Pancreas (tissue), 10 donors: ENCODE measurements around the gene PDE4B. TPM values are rescaled to one million over a fixed set of nuclear protein-coding genes. Genes with fewer than 3 reads are reported as not detected.

Experiments used
- ATAC-seq, 4 donors: fragments of 200-7000 bp; cut with Tn5 transposase; one replicate each; pipeline versions ENCODE4 v1.8.0 to v1.9.1; 2020; ENCODE audit warnings: mild to moderate bottlenecking in 4 of 4, moderate library complexity in 4 of 4
- DNase-seq, 6 donors: peaks; one replicate each; pipeline ENCODE4 v3.0.0-alpha.2; 2020
- FAIRE-seq: peaks from 2 replicates; lab custom pipeline; 2012; peaks lifted over from hg19 to GRCh38; lab: Jason Lieb, UNC
- H3K27ac ChIP-seq, 4 donors: fragments of 200-600 bp; sonication (generic); 1 replicate in 3 of 4; 2 replicates in 1 of 4; pipeline versions ENCODE4 v1.5.0 to v1.8.0; 2020
- H3K27me3 ChIP-seq, 4 donors: fragments of 200-600 bp; one replicate each; pipeline ENCODE4 v1.8.0; 2021
- H3K36me3 ChIP-seq, 3 donors: fragments of 200-600 bp; sonication (generic) in 1 of 3; one replicate each; pipeline versions ENCODE4 v1.5.0 to v1.8.0; 2020 to 2021
- H3K4me1 ChIP-seq, 3 donors: fragments of 200-600 bp; one replicate each; pipeline ENCODE4 v1.8.0; 2021
- H3K4me3 ChIP-seq, 4 donors: fragments of 200-600 bp; sonication (generic) in 2 of 4; one replicate each; pipeline versions ENCODE4 v1.5.0 to v1.8.0; 2020 to 2021
- H3K9me3 ChIP-seq, 4 donors: fragments of 200-600 bp; one replicate each; pipeline ENCODE4 v1.8.0; 2021
- CTCF ChIP-seq, 4 donors: fragments of 200-600 bp; sonication (generic) in 3 of 4; IDR thresholded peaks; one replicate each; pipeline versions ENCODE4 v1.5.0 to v1.8.0; 2021; ENCODE audit warnings: antibody characterized with exemption in 4 of 4
- WGBS, 2 donors: extraction: QIAGEN DNeasy Blood & Tissue Kit; methylation state at CpG; one replicate each; pipeline ENCODE4 v1.1.7; 2013; 5-methylcytosine and 5-hydroxymethylcytosine counted together
- intact Hi-C, 3 donors: fragments of 100-400 bp; cut with DNase I; formaldehyde crosslinking; loops; one replicate each; pipeline versions ENCODE4 v1.11.1 to v1.14.2; 2022
- polyA plus RNA-seq, 2 donors: library from polyadenylated mRNA; stranded (reverse); fragments of 200-250 nt; gene quantifications; one replicate each; pipeline ENCODE4 v1.2.3, GENCODE V29; 2013
- total RNA-seq, 6 donors: library from RNA; stranded (reverse); fragmentation: NEBNext Ultra II Directional in 4 of 6; extraction: Animal tissue kit (Norgen Biotek cat#: 25700) in 4 of 6; gene quantifications; one replicate each; pipeline versions ENCODE4 v1.2.1 to v1.2.4, GENCODE V29; 2021 to 2023
- donor health status: healthy with polysubstance abuse.
- donor health status: DM: no; HTN: no; CAD: no; lungs with moderate emphysema.
- donor health status: DM: no; HTN: no; CAD: no.
- donor health status: control.
- donor health status: control.
- donor health status: Bipolar disorder and iron deficiency.
- donor health status: DM: yes; HTN: yes; CAD: no.
- donor health status: DM: no; HTN: no; CAD: no.
- donor health status: DM: no; HTN: no; CAD: no.
- donor health status: DM: yes; HTN: yes; CAD: no.

PDE4B gene
- total and polyA plus RNA-seq, 8 donors: 0.23 to 3.7 (median 0.92) TPM

- FAIRE-seq: peak; percentile 20
- no peak for TF ChIP-seq CTCF (IDR thresholded peaks at IDR 0.05)
- DNase-seq: no peak
Measured at GRCh38 chr1:66208632-66209031, 415.9 kb downstream of the PDE4B start.

GRCh38 chr1:66210635-66211244 lies 418.0 kb downstream of the PDE4B start:
- Histone ChIP-seq H3K27ac (no peak overlapping the region), H3K4me3 (no peak overlapping the region), H3K9me3 (no peaks in the 10 kb centered on the region), H3K36me3 (no peaks in the 10 kb centered on the region), H3K27me3 (no peaks in the 10 kb centered on the region), H3K4me1 (no peaks in the 10 kb centered on the region)
- no peak for FAIRE-seq
- 68 to 81% methylated on average over 4 of the region's 4 CpGs for WGBS, 2 donors
- intact Hi-C loops: no loop called here
- TF ChIP-seq CTCF (IDR thresholded peaks at IDR 0.05): no peak
- no peak for DNase-seq
- ATAC-seq: no peak

More at GRCh38 chr1:66208632-66209031, 415.9 kb downstream of the PDE4B start:
- no peaks in the 10 kb centered on the region for H3K27me3 ChIP-seq
- H3K36me3 ChIP-seq: no peaks in the 10 kb centered on the region
- no peaks in the 10 kb centered on the region for H3K9me3 ChIP-seq
- H3K4me1 ChIP-seq: no peaks in the 10 kb centered on the region
- no peak overlapping the region for H3K4me3 ChIP-seq
- no peak for ATAC-seq
- no peak overlapping the region for H3K27ac ChIP-seq
- intact Hi-C loops: no loop called here

GRCh38 chr1:66211521-66211920 lies 418.8 kb downstream of the PDE4B start:
- ATAC-seq: no peak
- intact Hi-C loops: no loop called here
- Histone ChIP-seq H3K9me3 (no peaks in the 10 kb centered on the region), H3K27me3 (no peaks in the 10 kb centered on the region), H3K27ac (no peak overlapping the region), H3K4me1 (no peaks in the 10 kb centered on the region), H3K4me3 (no peak overlapping the region), H3K36me3 (no peaks in the 10 kb centered on the region)
- WGBS, 2 donors: 56 to 67% methylated on average over 5 of the region's 5 CpGs
- no peak for FAIRE-seq
- TF ChIP-seq CTCF (IDR thresholded peaks at IDR 0.05): no peak
- DNase-seq: no peak

- DNase-seq: no peak
- Histone ChIP-seq H3K27ac (no peak overlapping the region), H3K27me3 (no peaks in the 10 kb centered on the region), H3K36me3 (no peaks in the 10 kb centered on the region), H3K4me3 (no peak overlapping the region), H3K4me1 (no peaks in the 10 kb centered on the region), H3K9me3 (no peaks in the 10 kb centered on the region)
- no peak for ATAC-seq
- intact Hi-C loops: no loop called here
- 38 to 40% methylated on average over 2 of the region's 2 CpGs for WGBS, 2 donors
- TF ChIP-seq CTCF (IDR thresholded peaks at IDR 0.05): no peak
- FAIRE-seq: no peak
Measured at GRCh38 chr1:66213491-66213890, 420.8 kb downstream of the PDE4B start.

GRCh38 chr1:66214901-66215300 lies 422.2 kb downstream of the PDE4B start:
- DNase-seq (no peak), FAIRE-seq (no peak), ATAC-seq (no peak)
- Histone ChIP-seq H3K27ac (no peak overlapping the region), H3K36me3 (no peaks in the 10 kb centered on the region), H3K4me3 (no peak overlapping the region), H3K4me1 (no peaks in the 10 kb centered on the region), H3K27me3 (no peaks in the 10 kb centered on the region), H3K9me3 (no peaks in the 10 kb centered on the region)
- intact Hi-C loops: no loop called here
- TF ChIP-seq CTCF (IDR thresholded peaks at IDR 0.05): no peak
